ENCODE data around the gene PLAAT1. TPM values are rescaled to one million over a fixed set of nuclear protein-coding genes. Genes with fewer than 3 reads are reported as not detected.

Gene PLAAT1
- total and polyA plus RNA-seq, 9 donors, result 0.18 to 1.9 (median 0.72) TPM; not detected in 2

DNA sequence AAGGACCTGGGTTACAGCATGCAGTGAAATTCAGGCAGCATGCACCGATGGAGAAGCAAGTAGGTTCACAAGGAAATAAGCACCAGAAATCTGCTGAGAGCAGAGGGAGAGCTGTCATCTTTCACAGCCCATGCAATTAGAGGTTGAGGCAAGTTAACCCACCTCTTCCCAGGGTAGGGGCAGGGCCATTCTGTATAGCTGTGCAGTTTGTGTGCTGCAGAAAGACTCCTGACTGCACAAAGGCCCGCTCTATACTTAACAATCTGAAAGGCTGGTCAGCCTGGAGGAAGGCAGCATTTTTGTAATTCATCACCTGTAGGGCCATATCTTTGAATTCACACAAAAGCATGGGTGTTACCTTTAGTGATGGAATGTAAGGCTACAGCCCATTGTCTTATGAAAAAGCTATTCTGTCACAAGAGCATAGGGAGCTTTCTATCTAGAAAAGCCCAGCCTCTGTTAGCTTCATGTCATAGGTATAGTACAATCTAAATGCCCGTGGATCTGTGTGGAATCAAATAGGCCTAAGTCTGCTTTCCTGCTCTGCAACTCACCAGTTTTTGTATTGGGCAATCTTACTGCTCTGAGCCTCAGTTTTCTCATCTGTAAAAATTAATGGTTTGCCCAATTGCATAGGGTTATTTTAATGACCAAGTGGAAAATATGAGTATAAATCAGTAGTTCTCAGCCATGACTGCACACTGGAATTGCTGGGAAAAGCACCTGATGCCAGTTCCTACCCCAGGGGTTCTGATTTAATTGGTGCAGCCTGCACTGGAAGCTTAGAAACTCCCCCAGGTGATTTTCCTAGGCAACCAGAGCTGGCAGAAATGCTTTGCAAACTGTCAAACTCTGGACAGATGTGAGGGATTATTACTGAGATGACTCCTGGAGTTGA, 72.3 kb downstream of the PLAAT1 start:
- no peaks in the 10 kb centered on the region for H3K36me3 ChIP-seq
- intact Hi-C loops (cut with DNase I), result no loop called here
- no peak for DNase-seq
- H3K27ac ChIP-seq, result no peak overlapping the region
- 84 to 89% (median 88%) methylated on average over 3 of the region's 3 CpGs for WGBS, 3 donors
- H3K9me3 ChIP-seq, result no peaks in the 10 kb centered on the region
- no peak overlapping the region for H3K4me3 ChIP-seq
- TF ChIP-seq, protein P1, sequence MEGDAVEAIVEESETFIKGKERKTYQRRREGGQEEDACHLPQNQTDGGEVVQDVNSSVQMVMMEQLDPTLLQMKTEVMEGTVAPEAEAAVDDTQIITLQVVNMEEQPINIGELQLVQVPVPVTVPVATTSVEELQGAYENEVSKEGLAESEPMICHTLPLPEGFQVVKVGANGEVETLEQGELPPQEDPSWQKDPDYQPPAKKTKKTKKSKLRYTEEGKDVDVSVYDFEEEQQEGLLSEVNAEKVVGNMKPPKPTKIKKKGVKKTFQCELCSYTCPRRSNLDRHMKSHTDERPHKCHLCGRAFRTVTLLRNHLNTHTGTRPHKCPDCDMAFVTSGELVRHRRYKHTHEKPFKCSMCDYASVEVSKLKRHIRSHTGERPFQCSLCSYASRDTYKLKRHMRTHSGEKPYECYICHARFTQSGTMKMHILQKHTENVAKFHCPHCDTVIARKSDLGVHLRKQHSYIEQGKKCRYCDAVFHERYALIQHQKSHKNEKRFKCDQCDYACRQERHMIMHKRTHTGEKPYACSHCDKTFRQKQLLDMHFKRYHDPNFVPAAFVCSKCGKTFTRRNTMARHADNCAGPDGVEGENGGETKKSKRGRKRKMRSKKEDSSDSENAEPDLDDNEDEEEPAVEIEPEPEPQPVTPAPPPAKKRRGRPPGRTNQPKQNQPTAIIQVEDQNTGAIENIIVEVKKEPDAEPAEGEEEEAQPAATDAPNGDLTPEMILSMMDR (IDR thresholded peaks at IDR 0.05), result no peak
- TF ChIP-seq POLR2A (IDR thresholded peaks at IDR 0.05), result no peak
- TF ChIP-seq EP300 (IDR thresholded peaks at IDR 0.05), result no peak
- H3K27me3 ChIP-seq, result no peaks in the 10 kb centered on the region
- H3K4me1 ChIP-seq (ENCODE audit: insufficient read depth), result no peaks in the 10 kb centered on the region

DNA sequence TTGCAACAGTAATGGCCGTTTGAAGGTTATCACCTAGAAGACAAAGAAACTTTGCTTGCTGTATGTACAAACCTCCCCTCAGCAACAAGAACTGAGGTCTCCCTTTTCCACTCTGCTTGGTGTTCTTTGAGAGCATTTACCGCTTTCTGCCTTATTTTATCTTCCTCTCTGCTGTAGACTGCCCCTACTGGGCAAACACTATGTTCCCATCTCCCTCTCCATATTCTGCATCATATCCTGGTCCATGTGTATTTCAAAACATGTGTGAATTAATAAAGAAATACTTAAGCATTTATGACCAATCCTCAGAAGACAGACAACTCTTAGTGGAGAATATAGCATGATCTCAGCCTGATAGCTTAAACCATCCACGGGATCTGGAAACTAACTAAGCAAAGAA, 73.1 kb downstream of the PLAAT1 start:
- Histone ChIP-seq H3K4me1 (ENCODE audit: insufficient read depth) (no peaks in the 10 kb centered on the region), H3K4me3 (no peak overlapping the region), H3K36me3 (no peaks in the 10 kb centered on the region), H3K27me3 (no peaks in the 10 kb centered on the region), H3K9me3 (no peaks in the 10 kb centered on the region), H3K27ac (no peak overlapping the region)
- TF ChIP-seq EP300 (IDR thresholded peaks at IDR 0.05), result no peak
- TF ChIP-seq, protein P1 (IDR thresholded peaks at IDR 0.05), result no peak
- no peak for TF ChIP-seq POLR2A (IDR thresholded peaks at IDR 0.05)
- DNase-seq, result no peak
- WGBS, 3 donors, result 80 to 88% (median 83%) methylated on average over 3 of the region's 3 CpGs
- intact Hi-C loops (cut with DNase I), result no loop called here

DNA sequence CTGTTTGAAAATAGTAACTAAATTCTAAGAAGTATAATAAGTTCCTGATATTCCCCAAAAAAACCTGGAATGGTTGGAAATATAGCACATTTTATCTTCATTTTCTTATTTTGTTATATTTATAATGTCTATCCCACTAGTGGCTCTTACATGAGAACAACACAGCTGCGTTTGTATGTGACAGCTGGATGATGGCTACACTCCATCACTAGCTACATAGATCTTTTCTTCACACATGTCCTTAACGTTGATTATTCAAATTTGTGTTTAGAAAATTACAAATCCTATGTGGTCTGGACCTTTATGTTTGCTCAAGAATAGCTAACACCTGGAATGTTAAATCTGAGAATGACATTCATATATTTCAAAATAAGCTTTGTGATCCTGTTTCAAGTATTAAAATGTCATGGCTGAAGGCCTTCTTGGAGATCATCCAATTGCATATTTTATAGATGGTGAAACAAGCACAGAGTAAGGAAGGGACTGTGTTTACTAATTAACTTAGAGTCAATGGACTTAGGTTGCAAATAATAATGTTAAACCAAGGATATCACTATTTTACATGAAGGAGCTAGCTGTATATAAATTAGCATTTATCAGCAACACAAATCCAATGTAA, 76.8 kb downstream of the PLAAT1 start:
- H3K9me3 ChIP-seq, result no peaks in the 10 kb centered on the region
- TF ChIP-seq POLR2A (IDR thresholded peaks at IDR 0.05) (no peak), EP300 (IDR thresholded peaks at IDR 0.05) (no peak)
- TF ChIP-seq, protein P1 (IDR thresholded peaks at IDR 0.05), result no peak
- no peak overlapping the region for H3K4me3 ChIP-seq
- no peaks in the 10 kb centered on the region for H3K4me1 ChIP-seq (ENCODE audit: insufficient read depth)
- 16 to 33% (median 21%) methylated on average over 2 of the region's 2 CpGs for WGBS, 3 donors
- DNase-seq, result no peak
- intact Hi-C loops (cut with DNase I), result no loop called here
- H3K27ac ChIP-seq, result no peak overlapping the region
- no peaks in the 10 kb centered on the region for H3K27me3 ChIP-seq
- no peaks in the 10 kb centered on the region for H3K36me3 ChIP-seq

Other genes starting within 250 kb of the PLAAT1 start
- under 1 TPM in 1 of 7 donors, not detected in 6; 0.36 TPM for gene ATP13A5, start 137.5 kb downstream of the PLAAT1 start, total RNA-seq
- under 1 TPM in 1 of 2 donors, not detected in 1; 0.07 TPM for gene ATP13A5, start 137.5 kb downstream of the PLAAT1 start, polyA plus RNA-seq

All from ovary (tissue), 9 donors.